HG02885 (cell line): ENCODE data around the gene HCRTR1.
A peak's percentile ranks its signal among the peaks of the same experiment; 100 is the strongest.

Experiments used
- ATAC-seq: cut with Tn5 transposase; IDR thresholded peaks from one replicate; pipeline ENCODE4 v1.9.1; 2021; ENCODE audit warnings: mild to moderate bottlenecking; ENCODE audit not compliant: unreplicated experiment, poor library complexity

The HCRTR1 gene

DNA sequence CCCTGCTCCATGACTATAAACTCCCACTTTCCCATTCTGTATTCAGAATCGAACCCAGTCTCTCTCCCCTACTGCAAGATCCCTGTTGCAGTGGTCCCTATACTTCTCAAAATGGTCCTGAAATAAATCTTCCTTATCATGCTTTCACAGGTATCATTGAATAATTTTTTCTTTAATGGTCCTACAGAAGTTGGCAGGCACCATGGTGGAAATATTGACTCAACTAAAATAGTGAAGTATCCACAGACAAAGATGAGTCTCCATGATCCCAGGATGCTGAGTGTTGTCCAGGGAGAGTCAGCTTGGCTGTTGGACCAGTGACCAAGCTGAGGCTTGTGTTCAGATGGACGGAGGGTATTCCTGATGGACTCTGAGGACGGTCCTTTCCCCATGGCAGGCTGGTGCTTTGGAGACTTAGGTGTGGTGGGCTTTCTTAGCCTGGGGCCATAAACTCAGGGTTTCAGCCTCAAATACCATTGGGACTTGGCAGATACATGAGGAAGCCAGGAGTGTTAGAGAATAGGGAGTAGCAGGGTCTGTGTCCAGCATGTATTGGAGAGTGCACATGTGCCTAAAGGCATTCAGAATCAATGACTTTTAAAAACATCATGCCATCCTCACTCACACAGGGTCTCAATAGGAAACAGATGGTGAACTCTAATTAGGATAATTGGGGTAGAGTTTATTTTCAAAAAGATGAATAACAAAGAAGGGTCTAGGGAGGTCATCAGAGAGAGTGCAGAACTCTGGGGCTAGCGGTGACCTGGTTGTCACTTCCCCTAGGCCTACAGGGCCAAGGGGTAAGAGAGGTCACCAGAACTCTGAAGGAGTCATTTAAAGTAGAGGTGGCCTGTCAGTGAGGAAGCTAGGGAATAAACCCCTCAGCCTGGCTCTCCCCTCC lies 21.4 kb upstream of the HCRTR1 start:
- no peak for ATAC-seq

DNA sequence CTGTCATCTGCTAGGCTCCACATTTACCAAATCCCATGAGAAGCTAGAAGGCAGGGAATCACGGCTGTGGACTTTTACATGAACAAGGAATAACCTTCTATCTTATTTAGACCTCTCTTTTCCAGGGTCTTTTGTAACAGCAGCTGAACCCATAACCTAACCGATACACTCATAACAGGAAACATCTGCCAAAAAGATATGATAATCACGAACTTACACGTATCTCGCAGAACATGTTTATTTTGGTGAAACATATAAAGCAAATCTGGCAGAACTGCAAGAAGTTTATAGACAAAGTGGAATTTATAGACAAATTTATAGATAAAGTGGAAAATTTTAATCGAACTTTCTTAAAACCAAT lies 20.8 kb upstream of the HCRTR1 start:
- ATAC-seq, result no peak

DNA sequence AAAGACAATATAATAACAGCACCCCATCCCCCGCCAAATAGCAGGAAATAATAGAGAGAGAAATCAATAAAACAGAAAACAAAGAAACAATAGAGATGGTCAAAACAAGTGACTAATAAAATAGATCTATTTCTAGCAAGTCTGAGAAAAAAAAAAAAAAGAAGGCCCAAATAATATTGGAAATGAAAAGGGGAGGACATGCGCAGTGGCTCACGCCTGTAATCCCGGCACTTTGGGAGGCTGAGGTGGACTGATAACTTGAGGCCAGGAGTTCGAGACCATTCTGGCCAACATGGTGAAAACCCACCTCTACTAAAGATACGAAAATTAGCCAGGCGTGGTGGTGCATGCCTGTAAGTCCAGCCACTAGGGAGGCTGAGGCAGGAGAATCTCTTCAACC lies 18.5 kb upstream of the HCRTR1 start:
- no peak for ATAC-seq

GRCh38 chr1:31600641-31601040 lies 16.8 kb upstream of the HCRTR1 start:
- ATAC-seq, result no peak

GRCh38 chr1:31602081-31602480 lies 15.4 kb upstream of the HCRTR1 start:
- no peak for ATAC-seq

DNA sequence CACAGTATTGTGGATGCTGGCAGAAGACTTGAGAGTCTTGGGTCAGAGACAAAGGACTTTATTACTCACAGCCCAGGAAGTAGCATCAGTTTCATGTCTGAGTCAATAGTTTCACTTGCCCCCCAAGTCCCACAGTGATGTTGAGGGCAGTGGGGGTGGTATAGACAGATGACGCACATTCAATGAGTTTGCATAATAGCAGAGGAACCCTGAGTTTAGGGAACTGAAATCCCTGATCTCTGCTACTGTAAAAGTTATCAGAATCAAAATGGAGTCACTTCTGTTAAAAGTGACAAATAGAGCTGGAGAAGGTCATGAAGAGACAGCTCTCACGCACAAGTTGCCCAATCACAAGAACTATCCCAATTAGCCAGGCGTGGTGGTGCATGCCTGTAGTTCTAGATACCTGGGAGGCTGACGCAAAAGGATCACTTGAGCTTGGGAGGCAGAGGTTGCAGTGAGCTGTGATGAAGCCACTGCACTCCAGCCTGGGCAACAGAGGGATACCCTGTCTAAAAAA lies 11.5 kb upstream of the HCRTR1 start:
- peak; percentile 81 for ATAC-seq

- no peak for ATAC-seq
Observed at GRCh38 chr1:31607360-31607759, 10.1 kb upstream of the HCRTR1 start.

GRCh38 chr1:31609514-31610118 lies 7.9 kb upstream of the HCRTR1 start:
- ATAC-seq, result no peak

DNA sequence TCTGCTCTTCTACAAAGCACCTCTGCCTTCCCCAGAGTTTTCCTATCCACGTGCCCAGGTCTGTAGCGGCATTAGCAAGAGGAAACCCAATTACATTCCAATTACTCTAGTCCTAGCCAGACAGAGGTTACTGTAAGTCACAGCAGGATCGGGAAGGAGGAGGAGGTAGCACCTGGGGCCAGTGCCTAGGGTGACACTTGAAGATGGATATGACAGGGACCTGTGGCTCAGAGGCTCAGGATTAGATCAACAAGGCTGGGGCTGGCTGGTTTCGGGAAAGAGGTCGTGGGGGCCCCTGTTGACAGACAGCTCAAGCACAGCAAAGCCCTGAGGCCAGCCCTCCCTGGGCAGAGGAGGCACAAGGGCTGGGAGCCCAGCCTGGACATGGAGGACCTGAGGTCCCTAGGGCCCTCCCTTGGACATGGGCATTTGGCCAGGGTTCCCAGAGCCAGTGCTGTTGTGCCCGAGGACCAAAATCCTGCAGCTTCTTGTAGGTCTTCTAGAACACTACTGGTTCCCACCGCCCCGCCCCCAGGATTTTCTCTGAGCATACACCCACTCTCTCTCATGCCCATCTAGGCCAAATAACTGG lies 3.0 kb upstream of the HCRTR1 start:
- no peak for ATAC-seq

GRCh38 chr1:31615414-31615813 lies 2.1 kb upstream of the HCRTR1 start:
- no peak for ATAC-seq

DNA sequence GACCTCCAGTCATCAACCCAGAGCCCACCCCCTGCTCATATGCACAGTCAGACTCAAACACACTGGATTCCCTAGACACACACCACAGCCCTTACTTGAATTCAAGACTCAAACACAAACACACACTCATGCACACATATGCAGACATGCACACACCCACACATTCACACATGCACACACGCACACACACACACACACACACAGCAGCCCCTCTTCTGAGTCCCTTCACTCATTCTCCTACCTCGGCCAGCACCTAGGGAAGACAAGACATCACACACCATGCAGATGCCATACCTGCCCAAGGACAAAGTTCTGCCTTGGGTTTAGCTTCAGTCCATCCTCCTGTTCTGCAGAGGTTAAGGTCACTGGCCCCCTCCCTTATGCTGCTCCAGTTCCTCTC lies 1.6 kb upstream of the HCRTR1 start:
- ATAC-seq, result no peak

- no peak for ATAC-seq
Observed at GRCh38 chr1:31617916-31618746, 642 bp downstream of the HCRTR1 start.

GRCh38 chr1:31618916-31619846 lies 1.7 kb downstream of the HCRTR1 start:
- no peak for ATAC-seq

- ATAC-seq, result no peak
Observed at GRCh38 chr1:31620631-31621497, 3.4 kb downstream of the HCRTR1 start.

- no peak for ATAC-seq
Observed at GRCh38 chr1:31621498-31621820, 4.0 kb downstream of the HCRTR1 start.

- no peak for ATAC-seq
Observed at GRCh38 chr1:31621847-31622730, 4.6 kb downstream of the HCRTR1 start.

DNA sequence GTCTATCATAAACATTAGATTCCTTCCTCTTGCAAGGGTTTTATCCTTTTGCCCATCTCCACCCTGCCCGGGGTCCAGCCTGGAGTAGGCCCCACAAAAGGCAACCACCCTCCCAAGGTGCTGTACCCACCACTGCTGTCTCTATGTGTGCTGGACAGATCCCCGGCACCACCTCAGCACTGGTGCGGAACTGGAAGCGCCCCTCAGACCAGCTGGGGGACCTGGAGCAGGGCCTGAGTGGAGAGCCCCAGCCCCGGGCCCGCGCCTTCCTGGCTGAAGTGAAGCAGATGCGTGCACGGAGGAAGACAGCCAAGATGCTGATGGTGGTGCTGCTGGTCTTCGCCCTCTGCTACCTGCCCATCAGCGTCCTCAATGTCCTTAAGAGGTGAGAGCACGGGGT lies 5.9 kb downstream of the HCRTR1 start:
- ATAC-seq, result no peak

GRCh38 chr1:31624309-31624708 lies 6.8 kb downstream of the HCRTR1 start:
- no peak for ATAC-seq
